Measurements from ENCODE around the gene MSANTD2.
A peak's percentile ranks its signal among the peaks of the same experiment; 100 is the strongest.

The MSANTD2 gene

DNA sequence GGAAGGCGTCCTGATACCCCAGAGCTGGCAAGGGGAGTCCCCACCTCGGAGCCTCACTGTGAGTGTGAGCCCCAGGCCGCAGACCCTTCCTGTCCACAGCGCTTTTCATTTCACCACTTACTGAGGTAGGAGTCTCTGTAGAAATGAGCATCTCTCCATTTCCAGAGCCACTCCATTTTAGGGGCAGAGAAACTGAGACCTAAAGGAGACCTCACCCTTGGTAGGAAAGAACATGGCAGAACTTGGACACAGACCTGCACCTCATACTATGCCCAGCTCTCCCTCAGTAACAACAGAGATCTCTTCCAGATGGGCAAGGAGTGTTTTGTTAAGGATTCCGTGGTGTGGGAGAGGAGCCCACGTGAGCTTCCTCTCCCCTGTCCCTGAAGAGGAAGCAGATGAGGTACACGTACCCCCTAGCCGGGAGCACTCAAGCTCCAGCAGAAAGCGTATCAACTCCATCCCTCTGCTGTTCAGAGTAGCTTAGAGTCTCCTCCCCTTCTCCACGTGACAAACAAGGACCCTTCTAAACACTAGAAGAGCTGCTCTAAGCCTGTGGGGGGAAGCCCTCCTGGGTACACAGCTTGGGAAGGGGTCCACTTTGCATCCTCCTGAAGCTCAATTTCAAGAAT is 47.6 kb downstream of the MSANTD2 start:
- no peak for DNase-seq

GRCh38 chr11:124751741-124752470 is 48.3 kb downstream of the MSANTD2 start, which contains the start of gene VSIG2:
TSS of gene VSIG2 (minus strand) at chr11:124752255. CDS start at chr11:124752137, 118 bp downstream.
- DNase-seq = no peak

DNA sequence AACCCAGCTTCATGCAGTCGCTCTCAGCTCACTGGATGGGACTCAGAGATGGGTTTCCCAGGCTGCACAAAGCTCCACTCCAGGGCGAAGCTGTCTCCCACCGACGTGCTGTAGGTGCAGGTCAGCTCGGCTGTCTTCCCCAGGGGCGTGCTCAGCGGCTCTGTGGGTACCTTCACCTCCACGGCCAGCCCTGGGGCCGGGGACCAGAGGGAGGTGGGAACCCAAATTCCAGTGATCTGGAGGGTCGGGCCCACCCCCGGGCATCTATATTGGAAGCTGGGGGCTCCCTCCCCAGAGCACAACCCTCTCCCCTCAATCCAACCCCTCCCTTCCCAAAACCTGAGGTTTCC is 48.8 kb downstream of the MSANTD2 start:
- DNase-seq = no peak

GRCh38 chr11:124749912-124750311 is 50.3 kb downstream of the MSANTD2 start:
- DNase-seq = no peak

DNA sequence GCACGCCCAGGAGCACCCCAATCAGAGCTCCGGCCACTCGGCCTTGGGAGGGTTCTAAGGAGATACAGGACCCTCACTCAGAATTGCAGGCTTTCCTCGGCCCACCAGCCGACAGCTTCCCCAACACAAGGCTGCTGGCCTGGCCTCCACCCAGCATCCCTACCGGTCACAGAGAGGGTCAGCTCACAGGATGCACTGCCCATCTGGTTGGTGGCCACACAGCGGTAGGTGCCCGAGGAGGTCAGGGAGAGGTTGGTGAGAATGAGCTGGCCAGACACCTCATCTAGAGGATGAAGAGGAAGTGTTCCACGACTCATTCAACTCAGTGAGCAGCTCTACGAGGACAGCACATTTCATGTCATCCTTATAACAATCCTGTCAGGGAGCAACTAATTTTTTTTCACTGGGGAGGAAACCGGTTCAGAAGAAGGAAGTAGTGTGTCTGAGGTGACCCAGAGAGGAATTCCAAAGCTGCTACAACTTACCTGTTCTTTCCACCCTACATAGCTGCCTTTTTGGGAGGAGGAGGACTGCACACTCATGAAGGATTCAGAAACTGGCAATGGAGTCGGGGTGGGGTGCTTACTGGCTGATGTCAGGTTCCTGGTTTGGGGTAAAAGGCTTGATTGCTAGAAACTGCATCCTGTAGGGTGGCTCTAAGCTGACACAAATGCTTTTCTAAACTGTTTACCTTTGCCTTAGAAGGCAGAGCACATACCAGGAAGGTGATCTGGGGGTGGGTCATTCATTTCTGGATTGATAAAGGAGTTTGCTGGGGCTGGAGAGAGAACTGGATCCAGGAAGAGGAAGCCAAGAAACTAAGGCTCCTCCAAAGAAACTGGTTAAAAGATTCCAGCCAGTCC is 51.5 kb downstream of the MSANTD2 start:
- DNase-seq = no peak

DNA sequence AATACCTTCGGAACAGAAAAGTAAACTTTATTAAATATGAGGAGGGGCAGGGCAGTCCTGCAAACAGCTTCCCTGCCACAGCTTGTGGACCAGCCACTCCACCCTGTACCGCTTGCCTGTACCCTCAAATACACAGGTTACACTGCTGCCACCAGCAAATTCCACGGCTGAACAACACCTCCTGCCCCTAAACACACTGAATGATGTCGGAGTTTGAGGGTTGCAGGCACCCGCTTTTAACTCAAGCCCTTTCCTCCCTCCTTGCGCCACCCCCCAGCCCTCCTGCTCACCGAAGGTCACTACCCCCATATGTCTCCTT is 52.1 kb downstream of the MSANTD2 start:
- no peak for DNase-seq

GRCh38 chr11:124747406-124748099 is 52.7 kb downstream of the MSANTD2 start:
- no peak for DNase-seq

DNA sequence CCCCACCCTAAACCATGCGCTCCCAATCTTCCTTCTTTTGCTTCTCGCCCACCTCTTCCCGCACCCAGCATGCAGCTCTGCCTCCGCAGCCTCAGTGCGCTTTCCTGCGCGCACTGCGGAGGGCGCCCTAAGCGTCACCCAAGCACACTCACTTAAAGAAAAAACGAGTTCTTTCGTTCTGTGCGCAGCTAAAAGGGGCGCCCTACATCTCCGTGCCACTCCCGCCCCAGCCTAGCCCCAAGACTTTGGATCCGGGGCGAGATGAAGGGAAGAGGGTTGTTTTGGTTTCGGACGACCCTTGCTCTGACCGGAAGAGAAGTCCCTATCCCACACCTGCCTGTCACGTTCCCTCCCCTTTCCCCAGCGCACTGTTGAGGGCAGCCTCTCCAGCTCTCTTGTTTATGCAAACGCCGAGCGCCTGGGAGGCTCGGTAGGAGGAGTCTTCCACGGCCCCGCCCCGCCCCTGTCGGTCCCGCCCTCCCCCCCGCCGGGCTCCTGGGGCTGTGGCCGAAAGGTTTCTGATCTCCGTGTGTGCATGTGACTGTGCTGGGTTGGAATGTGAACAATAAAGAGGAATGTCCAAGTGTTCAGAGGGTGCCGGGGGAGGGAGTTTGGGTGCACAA is 53.5 kb downstream of the MSANTD2 start:
- peak; percentile 82 to 84 for DNase-seq

- peak in 1 of 2 donors; percentile 39 for DNase-seq
Measured at GRCh38 chr11:124745835-124746620, 54.2 kb downstream of the MSANTD2 start.

DNA sequence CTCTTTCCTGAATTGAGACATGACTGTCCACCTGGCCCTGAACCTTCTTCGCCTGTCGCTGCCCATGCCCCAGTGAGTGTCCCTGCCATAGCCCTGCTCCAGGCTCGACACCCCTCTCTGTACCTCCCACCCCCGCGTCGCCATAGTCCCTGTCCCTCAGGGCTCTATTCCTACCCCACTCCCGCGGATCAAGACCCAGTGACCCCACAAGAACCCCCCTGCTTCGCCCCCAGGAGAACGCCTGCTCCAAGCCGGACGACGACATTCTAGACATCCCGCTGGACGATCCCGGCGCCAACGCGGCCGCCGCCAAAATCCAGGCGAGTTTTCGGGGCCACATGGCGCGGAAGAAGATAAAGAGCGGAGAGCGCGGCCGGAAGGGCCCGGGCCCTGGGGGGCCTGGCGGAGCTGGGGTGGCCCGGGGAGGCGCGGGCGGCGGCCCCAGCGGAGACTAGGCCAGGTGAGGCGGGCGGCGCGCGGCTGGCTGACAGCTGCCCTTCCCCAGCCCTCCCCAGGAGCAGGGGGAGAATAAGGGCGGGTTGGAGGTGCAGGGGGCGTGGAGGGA is 54.9 kb downstream of the MSANTD2 start:
- DNase-seq = no peak

DNA sequence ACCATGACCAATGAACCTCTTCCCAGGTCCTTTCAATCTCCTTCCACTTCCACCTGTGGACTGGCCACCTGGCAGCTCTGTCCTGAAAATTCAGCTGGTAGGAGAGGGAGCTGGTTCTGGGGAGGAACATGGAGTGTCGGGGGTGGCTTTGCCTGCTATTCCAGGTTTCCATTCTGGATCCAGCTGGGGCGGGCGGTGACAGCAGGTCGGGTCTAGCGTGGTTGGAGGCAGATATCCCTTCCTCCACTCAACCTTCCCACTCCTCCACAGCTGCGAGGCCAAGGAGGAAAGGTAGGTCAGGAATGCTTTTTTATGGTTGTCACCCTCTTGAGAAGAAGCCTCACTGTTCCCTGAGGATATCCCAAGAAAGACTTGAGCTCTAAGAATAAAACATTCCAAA is 57.2 kb downstream of the MSANTD2 start:
- DNase-seq = no peak

DNA sequence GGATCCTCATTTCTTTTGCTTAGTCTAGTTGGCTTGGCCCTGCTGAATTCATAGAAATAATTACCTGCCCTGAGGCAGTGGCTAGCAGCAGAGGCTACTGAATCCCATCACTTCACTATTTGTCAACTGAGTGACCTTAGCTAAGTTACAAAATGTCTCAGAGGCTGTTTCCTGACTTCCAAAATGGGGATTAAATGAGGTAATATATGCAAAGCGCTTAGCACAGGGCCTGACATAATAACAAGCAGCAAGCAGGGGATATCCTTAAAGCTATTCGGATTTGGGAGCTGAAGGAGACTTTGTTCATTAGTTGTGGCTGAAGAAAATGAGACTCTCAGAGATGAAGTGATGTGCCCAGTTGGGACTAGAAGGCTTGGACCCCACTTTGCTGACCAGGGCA is 57.7 kb downstream of the MSANTD2 start:
- DNase-seq = no peak

- peak; percentile 60 to 65 for DNase-seq
Measured at GRCh38 chr11:124740277-124740882, 59.8 kb downstream of the MSANTD2 start.

GRCh38 chr11:124739479-124740276 is 60.5 kb downstream of the MSANTD2 start, which contains the start of gene NRGN:
TSS of gene NRGN (plus strand) at chr11:124739942. CDS start at chr11:124740085, 143 bp downstream.
- DNase-seq = peak; percentile 83 to 84

DNA sequence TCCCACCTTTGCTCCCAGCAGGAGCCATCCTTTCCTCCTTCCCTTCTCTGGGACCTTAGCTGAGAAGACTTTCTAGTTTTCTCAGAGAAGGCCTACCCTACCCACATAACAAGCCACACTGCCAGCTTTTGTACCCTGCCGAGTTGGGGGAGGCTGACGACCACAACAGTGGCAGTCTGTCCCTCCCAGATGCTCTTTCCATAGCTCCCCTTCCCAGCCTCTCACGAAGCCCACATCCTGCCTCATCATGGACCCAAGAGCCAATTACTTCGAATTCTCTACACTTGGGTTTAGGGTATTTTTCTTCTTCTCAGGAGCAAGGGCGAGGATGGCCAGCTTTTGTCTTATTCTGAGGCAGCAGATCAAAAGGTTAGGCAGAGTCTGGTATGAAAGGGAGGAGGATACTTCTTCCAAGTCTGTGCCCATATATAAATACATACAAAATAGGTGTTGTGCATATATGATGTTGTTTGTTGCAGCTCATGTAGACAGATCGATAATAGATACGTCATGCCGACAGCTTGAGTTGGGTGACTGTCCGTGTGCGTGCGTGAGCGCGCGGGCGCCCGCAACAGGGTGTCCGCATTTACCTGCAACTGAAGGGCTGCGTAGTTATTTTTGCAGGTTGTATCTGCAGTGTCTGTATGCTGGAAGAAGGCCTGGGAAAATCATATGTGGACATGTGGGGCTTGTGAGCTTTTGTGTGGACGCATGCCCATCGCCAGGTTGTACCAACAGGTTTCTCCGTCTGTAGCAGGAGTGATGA is 61.3 kb downstream of the MSANTD2 start:
- no peak for DNase-seq

DNA sequence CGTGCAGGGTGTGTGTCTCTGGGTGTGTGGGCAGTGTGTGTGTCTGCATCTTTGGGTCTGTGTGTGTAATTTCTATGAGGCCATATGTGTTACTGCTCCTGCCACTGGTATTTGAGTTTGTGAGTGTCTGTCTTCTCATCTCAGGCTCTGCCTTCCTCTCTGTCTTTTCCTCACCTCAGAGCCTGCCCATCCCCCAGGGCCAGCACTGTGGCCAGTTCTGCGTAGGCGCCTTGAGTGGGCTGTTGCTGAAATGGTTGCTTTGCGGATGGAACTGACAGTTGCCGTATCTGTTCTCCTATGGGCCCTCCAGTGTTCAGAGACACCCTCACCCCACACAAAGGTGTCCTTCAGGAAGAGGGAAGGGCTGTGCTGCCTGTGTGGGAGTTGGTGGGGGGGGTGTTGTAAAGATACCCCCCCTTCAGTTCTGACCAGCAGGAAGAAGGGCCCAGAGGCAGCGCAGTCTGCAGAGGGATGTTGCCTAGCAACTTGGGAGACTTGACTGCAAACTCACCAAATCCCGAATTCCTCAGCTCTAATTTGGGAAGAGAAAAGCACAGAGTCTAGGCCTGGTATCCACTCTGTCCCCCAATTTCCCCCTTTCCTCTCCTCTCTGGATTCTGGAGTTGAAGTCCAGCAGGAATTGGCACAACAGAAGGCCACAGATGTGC is 62.4 kb downstream of the MSANTD2 start:
- no peak for DNase-seq

- DNase-seq = no peak
Measured at GRCh38 chr11:124736736-124737135, 63.5 kb downstream of the MSANTD2 start.

DNA sequence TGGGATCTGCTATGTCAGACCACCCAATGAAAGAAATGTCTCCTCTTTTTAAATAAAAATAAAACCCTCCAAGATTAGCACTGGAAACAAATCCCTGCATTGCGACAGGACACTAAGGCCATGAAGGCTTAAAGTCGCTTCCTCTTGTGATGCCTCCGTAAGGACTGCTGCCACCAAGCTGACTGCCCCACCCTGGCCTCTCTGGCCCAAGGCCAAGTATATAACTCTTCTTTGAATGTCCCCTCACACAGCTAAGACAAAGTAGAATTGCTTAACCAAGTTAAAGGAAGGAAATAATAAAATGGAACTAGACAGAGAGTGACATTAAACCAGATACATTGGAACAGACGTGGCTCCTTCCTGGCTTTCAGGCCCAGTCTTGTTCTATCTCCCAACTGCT is 68.0 kb downstream of the MSANTD2 start:
- peak in 1 of 2 donors; percentile 53 for DNase-seq

GRCh38 chr11:124729571-124729970 is 70.6 kb downstream of the MSANTD2 start:
- DNase-seq = no peak

Measured in CD4-positive, alpha-beta T cell treated with Interleukin-1 beta for 1 hour (primary cell).